H1 (cell line): ENCODE data around the gene NPY4R. TPM values are rescaled to one million over a fixed set of nuclear protein-coding genes. Genes with fewer than 3 reads are reported as not detected.
"Not testable (repeated sequence)": the region's sequence is repeated elsewhere in the genome, so short reads cannot be mapped to it uniquely, and the experiment has no call there.

Experiments used
- CTCF ChIA-PET: fragments of 300-600 bp; sonication (Branson Sonifier 250); formaldehyde crosslinking; loops from one replicate; lab custom pipeline; 2021; ENCODE audit not compliant: partially characterized antibody; lab: Charles Lee
- POLR2A ChIA-PET: fragments of 300-600 bp; sonication (Branson Sonifier 250); formaldehyde crosslinking; loops from one replicate; lab custom pipeline; 2021; ENCODE audit warnings: inconsistent platforms; ENCODE audit not compliant: partially characterized antibody; lab: Charles Lee
- DNase-seq, 2 experiments: peaks; one replicate each; pipeline versions ENCODE4 v3.0.0 to v3.0.0-alpha.2; 2010 to 2022; ENCODE audit warnings: low spot score in 2 of 2, low read depth in 1 of 2, mixed read lengths in 1 of 2
- FAIRE-seq: peaks from 2 replicates; lab custom pipeline; 2011; peaks lifted over from hg19 to GRCh38; lab: Jason Lieb, UNC
- H2AFZ ChIP-seq: 2 replicates; pipeline ENCODE4 v1.8.1; 2012; ENCODE audit warnings: low read length, inconsistent platforms
- H2AK5ac ChIP-seq: 2 replicates; pipeline ENCODE4 v1.6.1; 2013; ENCODE audit warnings: low read depth, low read length
- H2BK120ac ChIP-seq: replicated peaks from 2 replicates; pipeline ENCODE3; 2013; ENCODE audit warnings: low read depth, low read length, inconsistent platforms
- H2BK12ac ChIP-seq: 2 replicates; pipeline ENCODE4 v1.6.1; 2013; ENCODE audit warnings: low read depth, low read length
- H2BK15ac ChIP-seq: 2 replicates; pipeline ENCODE4 v1.6.1; 2013; ENCODE audit warnings: low read length
- H2BK20ac ChIP-seq: 2 replicates; pipeline ENCODE4 v1.6.1; 2013; ENCODE audit warnings: low read length
- H2BK5ac ChIP-seq: 2 replicates; pipeline ENCODE4 v1.6.1; 2013; ENCODE audit warnings: low read depth, low read length
- H3K14ac ChIP-seq: 2 replicates; pipeline ENCODE4 v1.6.1; 2013; ENCODE audit warnings: inconsistent platforms; ENCODE audit not compliant: insufficient read length
- H3K18ac ChIP-seq: 2 replicates; pipeline ENCODE4 v1.6.1; 2013; ENCODE audit warnings: low read length; ENCODE audit errors: extremely low read depth
- H3K23ac ChIP-seq: 2 replicates; pipeline ENCODE4 v1.6.1; 2013; ENCODE audit warnings: inconsistent platforms; ENCODE audit not compliant: insufficient read length
- H3K23me2 ChIP-seq: 2 replicates; pipeline ENCODE4 v1.6.1; 2013; ENCODE audit warnings: low read depth, low read length
- H3K27ac ChIP-seq: 2 replicates; pipeline ENCODE4 v1.6.1; 2011; ENCODE audit warnings: low read depth, low read length, inconsistent platforms
- H3K27me3 ChIP-seq, 4 experiments: replicated peaks in 1 of 4; 1 replicate in 1 of 4; 2 replicates in 3 of 4; pipeline versions ENCODE4 v1.6.1 to v1.8.1; 2011 to 2013; ENCODE audit warnings: low read length in 3 of 4, mild to moderate bottlenecking in 3 of 4, inconsistent platforms in 2 of 4, mixed read lengths in 2 of 4, moderate library complexity in 1 of 4; ENCODE audit not compliant: control insufficient read depth in 3 of 4, insufficient read depth in 3 of 4; ENCODE audit errors: extremely low read depth in 1 of 4
- H3K36me3 ChIP-seq, 4 experiments: 2 replicates each; pipeline versions ENCODE4 v1.6.1 to v1.8.1; 2011 to 2013; ENCODE audit warnings: mild to moderate bottlenecking in 4 of 4, low read length in 3 of 4, moderate library complexity in 2 of 4, control low read depth in 1 of 4, inconsistent platforms in 1 of 4; ENCODE audit not compliant: insufficient read depth in 4 of 4, control insufficient read depth in 2 of 4
- H3K4ac ChIP-seq: replicated peaks from 2 replicates; pipeline ENCODE3; 2013; ENCODE audit warnings: low read length, low read depth, mixed read lengths, inconsistent platforms; ENCODE audit not compliant: insufficient read length
- H3K4me1 ChIP-seq, 4 experiments: replicated peaks in 1 of 4; 1 replicate in 1 of 4; 2 replicates in 3 of 4; pipeline versions ENCODE4 v1.6.1 to v1.8.1; 2011 to 2013; ENCODE audit warnings: low read length in 3 of 4, inconsistent platforms in 2 of 4, mixed read lengths in 1 of 4; ENCODE audit not compliant: insufficient read depth in 4 of 4, control insufficient read depth in 3 of 4
- H3K4me2 ChIP-seq, 2 experiments: 2 replicates each; pipeline versions ENCODE4 v1.6.1 to v1.8.1; 2011 to 2013; ENCODE audit warnings: low read depth in 2 of 2, low read length in 2 of 2, control low read depth in 1 of 2, inconsistent platforms in 1 of 2, mild to moderate bottlenecking in 1 of 2; ENCODE audit not compliant: insufficient read depth in 1 of 2
- H3K4me3 ChIP-seq, 4 experiments: fragments of 200-600, 300-600 bp in 1 of 4; sonication (generic), shearing (Covaris generic), sonication (Bioruptor Twin) in 1 of 4; 2 replicates each; pipeline versions ENCODE4 v1.5.1 to v1.8.1; 2011 to 2016; ENCODE audit warnings: low read length in 4 of 4, low read depth in 3 of 4, control low read depth in 2 of 4, inconsistent platforms in 2 of 4, mild to moderate bottlenecking in 2 of 4, mixed read lengths in 1 of 4, moderate library complexity in 1 of 4; ENCODE audit not compliant: insufficient read depth in 2 of 4; ENCODE audit errors: extremely low read depth in 1 of 4
- H3K56ac ChIP-seq: replicated peaks from 2 replicates; pipeline ENCODE3; 2013; ENCODE audit warnings: low read depth, mild to moderate bottlenecking, mixed read lengths, low read length, inconsistent platforms; ENCODE audit not compliant: insufficient read length
- H3K79me1 ChIP-seq: 2 replicates; pipeline ENCODE4 v1.6.1; 2013; ENCODE audit warnings: low read depth, low read length, control low read depth
- H3K79me2 ChIP-seq, 2 experiments: 2 replicates each; pipeline versions ENCODE4 v1.6.1 to v1.8.1; 2012 to 2013; ENCODE audit warnings: low read length in 2 of 2, mild to moderate bottlenecking in 2 of 2, inconsistent platforms in 1 of 2; ENCODE audit not compliant: insufficient read depth in 2 of 2, control insufficient read depth in 1 of 2
- H3K9ac ChIP-seq, 4 experiments: replicated peaks in 1 of 4; 1 replicate in 1 of 4; 2 replicates in 3 of 4; pipeline versions ENCODE4 v1.6.1 to v1.8.1; 2011 to 2013; ENCODE audit warnings: low read depth in 3 of 4, low read length in 3 of 4, control low read depth in 2 of 4, mild to moderate bottlenecking in 2 of 4, moderate library complexity in 2 of 4, inconsistent platforms in 1 of 4; ENCODE audit errors: extremely low read depth in 1 of 4
- H3K9me3 ChIP-seq, 2 experiments: 2 replicates each; pipeline versions ENCODE4 v1.6.1 to v1.8.1; 2012 to 2013; ENCODE audit warnings: mild to moderate bottlenecking in 2 of 2, moderate library complexity in 2 of 2, control low read depth in 1 of 2, inconsistent platforms in 1 of 2, low read depth in 1 of 2, low read length in 1 of 2, mixed read lengths in 1 of 2; ENCODE audit not compliant: insufficient read depth in 2 of 2
- H4K20me1 ChIP-seq, 2 experiments: replicated peaks in 1 of 2; 2 replicates each; pipeline versions ENCODE3 to v1.8.1; 2011 to 2013; ENCODE audit warnings: inconsistent platforms in 2 of 2, low read length in 2 of 2, mild to moderate bottlenecking in 1 of 2; ENCODE audit not compliant: insufficient read depth in 2 of 2, control insufficient read depth in 1 of 2
- H4K5ac ChIP-seq: 2 replicates; pipeline ENCODE4 v1.6.1; 2013; ENCODE audit warnings: low read length, low read depth, mixed read lengths, inconsistent platforms; ENCODE audit not compliant: insufficient read length
- H4K8ac ChIP-seq: 2 replicates; pipeline ENCODE4 v1.8.0; 2013; ENCODE audit warnings: mild to moderate bottlenecking, moderate library complexity, low read length, inconsistent platforms; ENCODE audit not compliant: insufficient read depth; ENCODE audit errors: extremely low read depth
- H4K91ac ChIP-seq: replicated peaks from 2 replicates; pipeline ENCODE3; 2013; ENCODE audit warnings: low read length, mixed read lengths, inconsistent platforms; ENCODE audit not compliant: insufficient read length
- WGBS, 2 experiments: shearing (Covaris generic) in 1 of 2; methylation state at CpG; one replicate each; pipeline versions ENCODE4 v1.1.6 to v1.1.7; 2013 to 2015; ENCODE audit warnings: low lambda C conversion rate in 2 of 2, mixed read lengths in 2 of 2, inconsistent platforms in 1 of 2, low coverage in 1 of 2, missing lambda C conversion rate in 1 of 2; ENCODE audit not compliant: insufficient replicate concordance in 2 of 2, insufficient coverage in 1 of 2, insufficient read length in 1 of 2; ENCODE audit errors: extremely low coverage in 1 of 2, missing lambda C conversion rate in 1 of 2; 5-methylcytosine and 5-hydroxymethylcytosine counted together
- polyA plus RNA-seq, 7 experiments: library from polyadenylated mRNA; depleted of rRNA in 3 of 7; stranded (reverse) in 5 of 7; unstranded in 2 of 7; fragments of >200 nt in 5 of 7; fragments of 200-250 nt in 2 of 7; gene quantifications; 1 replicate in 5 of 7; 2 replicates in 1 of 7; 4 replicates in 1 of 7; pipeline versions ENCODE4 v1.2.1 to v1.2.3, GENCODE V29; 2011 to 2013; ENCODE audit warnings: missing spikeins in 2 of 7, mixed read lengths in 2 of 7
- total RNA-seq: library from RNA; stranded (reverse); fragmentation: NEBNext Ultra II Directional; extraction: Animal tissue kit (Norgen Biotek cat#: 25700); gene quantifications from 2 replicates; pipeline ENCODE4 v1.2.1, GENCODE V29; 2021

Gene NPY4R
- total and polyA plus RNA-seq, 2 of the 8 experiments (the other 6 are each of a cell fraction or from before 2014, with no cell fraction given): 0.15 TPM; not detected in 1

DNA sequence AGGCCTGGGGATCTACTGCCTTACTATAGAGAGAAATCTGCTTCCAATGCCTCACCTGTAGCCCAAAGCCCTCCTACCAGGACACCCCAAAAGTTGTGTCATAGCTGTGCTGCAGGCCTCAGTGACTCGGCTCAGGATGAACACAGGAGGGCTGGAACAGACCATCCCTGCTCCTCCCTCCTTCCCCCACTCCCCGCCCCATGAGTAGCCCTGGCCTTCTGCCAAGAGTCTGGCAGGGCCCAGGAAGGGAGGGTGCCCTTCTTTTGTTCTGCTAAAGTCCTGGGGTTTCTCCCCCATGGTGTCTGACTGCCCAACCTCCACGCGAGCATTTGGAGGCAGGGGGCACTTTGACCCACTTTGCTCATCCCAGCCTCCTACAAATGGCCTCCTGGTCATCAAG lies 24.8 kb downstream of the NPY4R start:
- H4K8ac ChIP-seq, H3K18ac ChIP-seq, DNase-seq, H3K79me1 ChIP-seq, H2BK20ac ChIP-seq, H3K4me1 ChIP-seq, H3K9me3 ChIP-seq, H2BK120ac ChIP-seq, H2AK5ac ChIP-seq, H3K14ac ChIP-seq, H2BK15ac ChIP-seq, POLR2A ChIA-PET, H3K27me3 ChIP-seq, H3K4me3 ChIP-seq, H4K20me1 ChIP-seq, CTCF ChIA-PET, H4K5ac ChIP-seq, H3K79me2 ChIP-seq, H3K23me2 ChIP-seq, FAIRE-seq, H2BK5ac ChIP-seq, H2BK12ac ChIP-seq, H3K4me2 ChIP-seq, H3K9ac ChIP-seq, H3K56ac ChIP-seq, H3K4ac ChIP-seq, H4K91ac ChIP-seq, H3K27ac ChIP-seq, H3K23ac ChIP-seq, H3K36me3 ChIP-seq, H2AFZ ChIP-seq: not testable (repeated sequence)
- no CpG with 5 or more reads among the region's 4 CpGs for WGBS, 2 experiments

DNA sequence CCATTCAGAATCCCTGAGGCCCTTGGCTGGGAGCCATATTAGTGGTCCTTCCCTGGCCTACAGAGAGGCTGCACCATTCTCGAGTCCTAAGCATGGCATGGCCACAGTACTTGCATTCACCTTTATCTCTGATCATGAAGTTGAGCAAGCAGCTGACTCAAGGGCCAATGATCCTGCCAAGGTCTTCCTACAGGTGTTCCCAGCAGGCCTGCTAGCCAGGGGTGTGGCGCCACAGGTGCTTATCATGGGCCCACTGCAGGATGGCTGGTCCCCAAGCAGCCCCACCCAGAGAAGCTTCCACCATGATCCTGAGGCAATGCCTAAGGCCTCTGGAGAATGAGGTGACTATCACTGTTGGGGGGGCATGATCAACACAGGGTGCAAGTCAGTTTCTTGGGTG lies 42.2 kb downstream of the NPY4R start:
- H4K8ac ChIP-seq, H3K23ac ChIP-seq, H3K9ac ChIP-seq, H3K4me2 ChIP-seq, FAIRE-seq, H4K5ac ChIP-seq, H2BK120ac ChIP-seq, H2AFZ ChIP-seq, H3K14ac ChIP-seq, H3K4me3 ChIP-seq, H2BK12ac ChIP-seq, H2AK5ac ChIP-seq, H2BK15ac ChIP-seq, H2BK5ac ChIP-seq, H3K27ac ChIP-seq, CTCF ChIA-PET, H3K9me3 ChIP-seq, H3K18ac ChIP-seq, H3K36me3 ChIP-seq, H3K79me1 ChIP-seq, H3K4me1 ChIP-seq, H4K20me1 ChIP-seq, H3K27me3 ChIP-seq, H2BK20ac ChIP-seq, H3K79me2 ChIP-seq, POLR2A ChIA-PET, H4K91ac ChIP-seq, DNase-seq, H3K23me2 ChIP-seq, H3K4ac ChIP-seq, H3K56ac ChIP-seq: not testable (repeated sequence)
- no CpG with 5 or more reads among the region's 2 CpGs for WGBS, 2 experiments
